Lower leg skin (tissue), 3 donors: Measurements from ENCODE around the gene RB1.

Experiments
- POLR2A ChIP-seq, 2 donors: fragments of 450-650 bp; IDR thresholded peaks; one replicate each; pipeline ENCODE4 v1.6.1; 2016 to 2017; ENCODE audit warnings: antibody characterized with exemption in 2 of 2, mild to moderate bottlenecking in 1 of 2, moderate library complexity in 1 of 2
- TF ChIP-seq, protein P1 (sequence below), 3 donors: fragments of 450-650 bp; IDR thresholded peaks; one replicate each; pipeline ENCODE4 v1.5.1; 2016; ENCODE audit warnings: antibody characterized with exemption in 3 of 3, mild to moderate bottlenecking in 3 of 3, moderate library complexity in 2 of 3

DNA sequence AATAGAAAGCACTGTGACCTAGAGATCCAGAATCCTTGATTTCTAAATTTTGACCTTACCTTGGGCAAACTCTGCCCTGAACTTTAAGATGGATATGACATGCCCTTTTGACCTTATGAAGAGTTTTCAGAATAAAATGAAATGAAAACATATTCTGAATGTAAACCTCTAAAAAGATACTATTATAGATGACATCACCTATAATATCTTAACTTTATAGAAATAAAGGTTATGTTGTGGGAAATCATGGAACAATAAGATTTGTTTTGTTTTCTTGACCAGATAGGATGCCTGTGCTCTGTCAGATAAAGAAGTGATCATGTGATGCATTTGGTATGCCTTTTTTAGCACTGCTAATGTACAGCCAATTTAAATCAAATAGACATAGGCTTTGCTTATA is 122.5 kb downstream of the RB1 start:
- TF ChIP-seq POLR2A (IDR thresholded peaks at IDR 0.05), result no peak
- TF ChIP-seq, protein P1, sequence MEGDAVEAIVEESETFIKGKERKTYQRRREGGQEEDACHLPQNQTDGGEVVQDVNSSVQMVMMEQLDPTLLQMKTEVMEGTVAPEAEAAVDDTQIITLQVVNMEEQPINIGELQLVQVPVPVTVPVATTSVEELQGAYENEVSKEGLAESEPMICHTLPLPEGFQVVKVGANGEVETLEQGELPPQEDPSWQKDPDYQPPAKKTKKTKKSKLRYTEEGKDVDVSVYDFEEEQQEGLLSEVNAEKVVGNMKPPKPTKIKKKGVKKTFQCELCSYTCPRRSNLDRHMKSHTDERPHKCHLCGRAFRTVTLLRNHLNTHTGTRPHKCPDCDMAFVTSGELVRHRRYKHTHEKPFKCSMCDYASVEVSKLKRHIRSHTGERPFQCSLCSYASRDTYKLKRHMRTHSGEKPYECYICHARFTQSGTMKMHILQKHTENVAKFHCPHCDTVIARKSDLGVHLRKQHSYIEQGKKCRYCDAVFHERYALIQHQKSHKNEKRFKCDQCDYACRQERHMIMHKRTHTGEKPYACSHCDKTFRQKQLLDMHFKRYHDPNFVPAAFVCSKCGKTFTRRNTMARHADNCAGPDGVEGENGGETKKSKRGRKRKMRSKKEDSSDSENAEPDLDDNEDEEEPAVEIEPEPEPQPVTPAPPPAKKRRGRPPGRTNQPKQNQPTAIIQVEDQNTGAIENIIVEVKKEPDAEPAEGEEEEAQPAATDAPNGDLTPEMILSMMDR (IDR thresholded peaks at IDR 0.05), result no peak
